Endothelial cell (in vitro differentiated cells): ENCODE results near the gene GDPGP1. TPM values are rescaled to one million over a fixed set of nuclear protein-coding genes. Genes with fewer than 3 reads are reported as not detected.

Source experiments
- DNase-seq: peaks from one replicate; pipeline ENCODE4 v3.0.0; 2021; ENCODE audit warnings: low spot score
- H3K27ac Mint-ChIP-seq: one replicate; pipeline ENCODE4 v1.8.0; 2021; ENCODE audit warnings: mixed read lengths, inconsistent platforms; ENCODE audit not compliant: unreplicated experiment
- H3K27me3 Mint-ChIP-seq: one replicate; pipeline ENCODE4 v1.8.0; 2021; ENCODE audit warnings: mild to moderate bottlenecking, moderate library complexity, mixed read lengths, inconsistent platforms; ENCODE audit not compliant: unreplicated experiment
- H3K36me3 Mint-ChIP-seq: one replicate; pipeline ENCODE4 v1.8.0; 2021; ENCODE audit warnings: mild to moderate bottlenecking, low read depth, mixed read lengths, inconsistent platforms; ENCODE audit not compliant: unreplicated experiment
- H3K4me1 Mint-ChIP-seq: one replicate; pipeline ENCODE4 v1.8.0; 2021; ENCODE audit warnings: mild to moderate bottlenecking, mixed read lengths, inconsistent platforms; ENCODE audit not compliant: unreplicated experiment
- H3K4me3 Mint-ChIP-seq: one replicate; pipeline ENCODE4 v1.8.0; 2021; ENCODE audit warnings: mild to moderate bottlenecking, mixed read lengths, inconsistent platforms; ENCODE audit not compliant: unreplicated experiment
- H3K9me3 Mint-ChIP-seq: one replicate; pipeline ENCODE4 v1.8.0; 2021; ENCODE audit warnings: mixed read lengths, inconsistent platforms; ENCODE audit not compliant: unreplicated experiment
- total RNA-seq: library from RNA; stranded (reverse); fragmentation: NEBNext Ultra II Directional; extraction: Animal tissue kit (Norgen Biotek cat#: 25700); gene quantifications from one replicate; pipeline ENCODE4 v1.2.1, GENCODE V29; 2021; ENCODE audit not compliant: unreplicated experiment
- TF ChIP-seq, protein P1 (sequence below): fragments of 200-600 bp; sonication (generic); IDR thresholded peaks from one replicate; pipeline ENCODE4 v1.5.0; 2021; ENCODE audit warnings: antibody characterized with exemption; ENCODE audit not compliant: unreplicated experiment

The GDPGP1 gene
- total RNA-seq, 1 donor from 2014 or later: 7.7 TPM

DNA sequence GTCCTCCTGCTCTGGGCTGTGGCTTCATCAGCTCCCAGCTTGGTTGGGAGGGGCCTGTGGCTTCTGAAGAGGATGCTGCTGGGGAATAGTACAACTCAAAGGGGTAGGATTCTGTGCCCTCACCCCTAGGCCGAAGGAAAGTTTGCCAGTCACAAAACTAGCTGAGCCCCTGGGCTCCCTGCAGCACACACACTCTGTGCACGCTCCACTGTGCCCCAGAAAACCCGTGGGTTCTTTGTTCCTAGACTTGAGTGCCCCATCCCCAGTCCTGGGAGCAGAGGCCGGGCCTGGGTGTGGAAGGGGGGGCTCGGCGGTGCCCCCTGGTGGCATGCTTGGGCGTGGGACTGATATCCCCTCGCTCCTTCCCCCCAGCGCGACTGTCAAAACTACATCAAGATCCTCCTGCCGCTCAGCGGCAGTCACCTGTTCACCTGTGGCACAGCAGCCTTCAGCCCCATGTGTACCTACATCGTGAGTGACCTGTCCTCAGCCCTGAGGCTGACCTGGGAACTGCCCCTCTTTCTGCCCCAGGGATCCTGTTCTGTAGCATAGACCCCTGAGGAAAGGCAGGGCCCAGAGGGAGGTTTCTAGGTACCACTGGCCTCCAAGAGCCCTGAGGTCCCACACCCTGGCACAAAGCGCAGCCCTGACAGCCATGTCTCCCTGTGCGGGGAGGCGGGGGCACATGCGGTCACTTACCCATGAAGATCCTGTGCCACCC is 14.4 kb upstream of the GDPGP1 start:
- Mint-ChIP-seq H3K9me3 (no peaks in the 10 kb centered on the region), H3K4me3 (no peak overlapping the region), H3K27ac (no peak overlapping the region), H3K4me1 (no peaks in the 10 kb centered on the region), H3K27me3 (no peaks in the 10 kb centered on the region), H3K36me3 (no peaks in the 10 kb centered on the region)
- TF ChIP-seq, protein P1, sequence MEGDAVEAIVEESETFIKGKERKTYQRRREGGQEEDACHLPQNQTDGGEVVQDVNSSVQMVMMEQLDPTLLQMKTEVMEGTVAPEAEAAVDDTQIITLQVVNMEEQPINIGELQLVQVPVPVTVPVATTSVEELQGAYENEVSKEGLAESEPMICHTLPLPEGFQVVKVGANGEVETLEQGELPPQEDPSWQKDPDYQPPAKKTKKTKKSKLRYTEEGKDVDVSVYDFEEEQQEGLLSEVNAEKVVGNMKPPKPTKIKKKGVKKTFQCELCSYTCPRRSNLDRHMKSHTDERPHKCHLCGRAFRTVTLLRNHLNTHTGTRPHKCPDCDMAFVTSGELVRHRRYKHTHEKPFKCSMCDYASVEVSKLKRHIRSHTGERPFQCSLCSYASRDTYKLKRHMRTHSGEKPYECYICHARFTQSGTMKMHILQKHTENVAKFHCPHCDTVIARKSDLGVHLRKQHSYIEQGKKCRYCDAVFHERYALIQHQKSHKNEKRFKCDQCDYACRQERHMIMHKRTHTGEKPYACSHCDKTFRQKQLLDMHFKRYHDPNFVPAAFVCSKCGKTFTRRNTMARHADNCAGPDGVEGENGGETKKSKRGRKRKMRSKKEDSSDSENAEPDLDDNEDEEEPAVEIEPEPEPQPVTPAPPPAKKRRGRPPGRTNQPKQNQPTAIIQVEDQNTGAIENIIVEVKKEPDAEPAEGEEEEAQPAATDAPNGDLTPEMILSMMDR: peak; percentile 82
- DNase-seq: peak; percentile 81

DNA sequence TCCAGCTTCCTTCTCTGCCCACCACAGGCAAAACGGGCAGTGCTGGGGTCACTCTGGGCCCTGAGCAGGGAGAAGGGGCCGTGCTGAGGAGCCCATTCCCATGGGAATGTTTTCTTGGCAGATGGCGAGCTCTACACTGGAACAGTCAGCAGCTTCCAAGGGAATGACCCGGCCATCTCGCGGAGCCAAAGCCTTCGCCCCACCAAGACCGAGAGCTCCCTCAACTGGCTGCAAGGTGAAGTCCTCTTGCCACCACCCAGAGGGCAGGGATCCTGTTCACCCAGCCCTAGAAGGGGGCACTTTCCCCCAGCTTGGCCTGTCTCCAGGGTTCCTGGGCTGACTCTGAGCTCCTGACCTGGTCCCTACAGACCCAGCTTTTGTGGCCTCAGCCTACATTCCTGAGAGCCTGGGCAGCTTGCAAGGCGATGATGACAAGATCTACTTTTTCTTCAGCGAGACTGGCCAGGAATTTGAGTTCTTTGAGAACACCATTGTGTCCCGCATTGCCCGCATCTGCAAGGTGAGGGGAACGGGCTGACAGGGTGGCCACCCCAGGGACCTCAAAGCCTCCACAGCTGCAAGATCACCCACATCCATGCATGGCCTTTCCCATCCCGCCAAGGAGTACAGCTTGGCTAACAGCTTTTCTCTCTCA is 12.6 kb upstream of the GDPGP1 start:
- H3K27ac Mint-ChIP-seq: no peak overlapping the region
- TF ChIP-seq, protein P1: peak; percentile 33
- no peaks in the 10 kb centered on the region for H3K4me1 Mint-ChIP-seq
- peaks cover 4% of the 10 kb centered on the region for H3K36me3 Mint-ChIP-seq
- H3K4me3 Mint-ChIP-seq: no peak overlapping the region
- peak; percentile 76 for DNase-seq
- H3K27me3 Mint-ChIP-seq: no peaks in the 10 kb centered on the region
- no peaks in the 10 kb centered on the region for H3K9me3 Mint-ChIP-seq

DNA sequence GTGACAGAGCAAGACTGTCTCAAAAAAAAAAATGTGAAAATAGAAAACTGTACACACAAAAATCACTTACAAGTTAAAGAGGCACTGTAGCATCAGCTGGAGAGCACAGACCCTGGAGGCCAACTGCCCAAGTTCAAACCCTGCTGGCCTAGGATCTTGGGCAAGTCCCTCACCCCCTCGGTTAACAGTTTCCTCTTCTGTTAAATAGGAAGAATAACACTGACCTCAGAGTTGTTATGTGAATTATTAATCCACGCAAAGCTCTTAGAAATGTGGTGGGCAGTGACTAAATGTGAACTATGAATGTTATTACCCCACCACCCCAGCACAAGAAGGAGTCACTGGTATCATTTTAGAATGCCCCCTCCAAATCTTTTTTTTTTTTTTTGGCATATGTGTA is 11.5 kb upstream of the GDPGP1 start:
- Mint-ChIP-seq H3K36me3 (peaks cover 4% of the 10 kb centered on the region), H3K27me3 (no peaks in the 10 kb centered on the region), H3K4me3 (no peak overlapping the region), H3K27ac (no peak overlapping the region), H3K9me3 (no peaks in the 10 kb centered on the region), H3K4me1 (no peaks in the 10 kb centered on the region)
- TF ChIP-seq, protein P1: no peak
- no peak for DNase-seq

DNA sequence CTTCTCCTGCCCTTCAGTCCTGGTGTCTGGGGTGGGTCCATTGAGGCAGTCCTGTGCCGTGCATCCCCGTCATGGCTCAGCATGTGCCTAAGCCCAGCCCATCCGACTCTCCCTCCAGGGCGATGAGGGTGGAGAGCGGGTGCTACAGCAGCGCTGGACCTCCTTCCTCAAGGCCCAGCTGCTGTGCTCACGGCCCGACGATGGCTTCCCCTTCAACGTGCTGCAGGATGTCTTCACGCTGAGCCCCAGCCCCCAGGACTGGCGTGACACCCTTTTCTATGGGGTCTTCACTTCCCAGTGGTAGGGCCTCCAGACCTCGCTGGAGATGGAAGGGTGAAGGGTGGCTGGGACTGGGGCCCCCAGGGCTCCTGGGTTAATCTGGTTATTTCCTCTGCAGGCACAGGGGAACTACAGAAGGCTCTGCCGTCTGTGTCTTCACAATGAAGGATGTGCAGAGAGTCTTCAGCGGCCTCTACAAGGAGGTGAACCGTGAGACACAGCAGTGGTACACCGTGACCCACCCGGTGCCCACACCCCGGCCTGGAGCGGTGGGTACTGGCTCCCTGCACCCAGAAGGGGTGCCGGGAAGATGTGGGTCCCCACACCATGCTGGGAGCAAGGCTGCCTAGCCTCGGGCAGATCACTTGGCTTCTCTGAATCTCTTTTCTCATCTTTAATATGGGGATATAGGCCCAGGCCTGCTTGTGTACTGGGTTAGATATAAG is 10.4 kb upstream of the GDPGP1 start:
- Mint-ChIP-seq H3K4me3 (no peak overlapping the region), H3K27me3 (no peaks in the 10 kb centered on the region), H3K36me3 (peaks cover 5% of the 10 kb centered on the region), H3K27ac (no peak overlapping the region), H3K4me1 (no peaks in the 10 kb centered on the region), H3K9me3 (no peaks in the 10 kb centered on the region)
- DNase-seq: no peak
- TF ChIP-seq, protein P1: no peak

DNA sequence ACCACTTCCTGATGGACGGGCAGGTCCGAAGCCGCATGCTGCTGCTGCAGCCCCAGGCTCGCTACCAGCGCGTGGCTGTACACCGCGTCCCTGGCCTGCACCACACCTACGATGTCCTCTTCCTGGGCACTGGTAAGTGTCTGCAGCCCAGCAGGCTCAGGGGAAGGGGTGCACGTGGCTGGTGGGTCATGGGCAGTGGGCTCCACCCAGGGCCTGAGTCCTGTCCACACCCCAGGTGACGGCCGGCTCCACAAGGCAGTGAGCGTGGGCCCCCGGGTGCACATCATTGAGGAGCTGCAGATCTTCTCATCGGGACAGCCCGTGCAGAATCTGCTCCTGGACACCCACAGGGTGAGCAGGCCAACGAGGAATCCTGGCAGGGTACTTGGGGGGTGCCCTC is 9.0 kb upstream of the GDPGP1 start:
- no peak for DNase-seq

More for the DNA sequence above, 9.0 kb upstream of the GDPGP1 start:
- peaks cover 18% of the 10 kb centered on the region for H3K36me3 Mint-ChIP-seq
- TF ChIP-seq, protein P1: no peak
- no peaks in the 10 kb centered on the region for H3K27me3 Mint-ChIP-seq
- H3K9me3 Mint-ChIP-seq: no peaks in the 10 kb centered on the region
- no peaks in the 10 kb centered on the region for H3K4me1 Mint-ChIP-seq
- H3K27ac Mint-ChIP-seq: no peak overlapping the region
- H3K4me3 Mint-ChIP-seq: no peak overlapping the region
